Measurements from ENCODE around the gene LRIG1.

DNA sequence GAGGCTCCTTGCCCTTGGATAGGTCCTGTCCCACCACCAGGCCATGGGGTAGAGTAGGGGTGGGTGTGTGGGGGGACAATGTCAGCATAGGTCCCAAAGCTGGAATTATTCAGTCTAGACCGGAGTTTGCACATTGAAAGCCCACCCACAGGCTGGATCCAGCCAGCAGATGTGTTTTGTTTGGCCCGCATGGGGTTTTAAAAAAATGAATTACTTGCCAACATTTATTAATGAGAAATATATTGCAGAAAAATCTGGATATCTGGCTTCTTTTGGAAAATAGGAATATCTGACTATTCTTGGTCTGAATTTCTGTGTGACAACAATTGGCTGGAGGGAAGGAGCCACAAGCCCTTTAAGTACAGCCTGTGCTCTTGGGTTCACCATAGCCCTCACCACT is 17.3 kb upstream of the LRIG1 start:
- TF ChIP-seq, protein P1, sequence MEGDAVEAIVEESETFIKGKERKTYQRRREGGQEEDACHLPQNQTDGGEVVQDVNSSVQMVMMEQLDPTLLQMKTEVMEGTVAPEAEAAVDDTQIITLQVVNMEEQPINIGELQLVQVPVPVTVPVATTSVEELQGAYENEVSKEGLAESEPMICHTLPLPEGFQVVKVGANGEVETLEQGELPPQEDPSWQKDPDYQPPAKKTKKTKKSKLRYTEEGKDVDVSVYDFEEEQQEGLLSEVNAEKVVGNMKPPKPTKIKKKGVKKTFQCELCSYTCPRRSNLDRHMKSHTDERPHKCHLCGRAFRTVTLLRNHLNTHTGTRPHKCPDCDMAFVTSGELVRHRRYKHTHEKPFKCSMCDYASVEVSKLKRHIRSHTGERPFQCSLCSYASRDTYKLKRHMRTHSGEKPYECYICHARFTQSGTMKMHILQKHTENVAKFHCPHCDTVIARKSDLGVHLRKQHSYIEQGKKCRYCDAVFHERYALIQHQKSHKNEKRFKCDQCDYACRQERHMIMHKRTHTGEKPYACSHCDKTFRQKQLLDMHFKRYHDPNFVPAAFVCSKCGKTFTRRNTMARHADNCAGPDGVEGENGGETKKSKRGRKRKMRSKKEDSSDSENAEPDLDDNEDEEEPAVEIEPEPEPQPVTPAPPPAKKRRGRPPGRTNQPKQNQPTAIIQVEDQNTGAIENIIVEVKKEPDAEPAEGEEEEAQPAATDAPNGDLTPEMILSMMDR (IDR thresholded peaks at IDR 0.05; ENCODE audit: low read depth, low read length): no peak
- no peak for TF ChIP-seq EZH2phosphoT487 (IDR thresholded peaks at IDR 0.05; ENCODE audit: low read depth)

Measured in OCI-LY3 (cell line).